HFF-Myc (cell line): Measurements from ENCODE around the gene SLC22A3.

Source experiments
- DNase-seq: peaks from one replicate; pipeline ENCODE4 v3.0.0-alpha.2; 2011; ENCODE audit warnings: low read depth; ENCODE audit errors: extremely low read depth
- H3K4me3 ChIP-seq: replicated peaks from 2 replicates; pipeline ENCODE4 v1.5.1; 2011; ENCODE audit warnings: low read depth, mild to moderate bottlenecking, control low read depth, low read length
- TF ChIP-seq, protein P1 (sequence below): IDR thresholded peaks from 2 replicates; pipeline ENCODE4 v1.5.1; 2012; ENCODE audit warnings: mild to moderate bottlenecking, low read depth, low read length, control low read depth; ENCODE audit errors: missing control alignments

SLC22A3 gene

DNA sequence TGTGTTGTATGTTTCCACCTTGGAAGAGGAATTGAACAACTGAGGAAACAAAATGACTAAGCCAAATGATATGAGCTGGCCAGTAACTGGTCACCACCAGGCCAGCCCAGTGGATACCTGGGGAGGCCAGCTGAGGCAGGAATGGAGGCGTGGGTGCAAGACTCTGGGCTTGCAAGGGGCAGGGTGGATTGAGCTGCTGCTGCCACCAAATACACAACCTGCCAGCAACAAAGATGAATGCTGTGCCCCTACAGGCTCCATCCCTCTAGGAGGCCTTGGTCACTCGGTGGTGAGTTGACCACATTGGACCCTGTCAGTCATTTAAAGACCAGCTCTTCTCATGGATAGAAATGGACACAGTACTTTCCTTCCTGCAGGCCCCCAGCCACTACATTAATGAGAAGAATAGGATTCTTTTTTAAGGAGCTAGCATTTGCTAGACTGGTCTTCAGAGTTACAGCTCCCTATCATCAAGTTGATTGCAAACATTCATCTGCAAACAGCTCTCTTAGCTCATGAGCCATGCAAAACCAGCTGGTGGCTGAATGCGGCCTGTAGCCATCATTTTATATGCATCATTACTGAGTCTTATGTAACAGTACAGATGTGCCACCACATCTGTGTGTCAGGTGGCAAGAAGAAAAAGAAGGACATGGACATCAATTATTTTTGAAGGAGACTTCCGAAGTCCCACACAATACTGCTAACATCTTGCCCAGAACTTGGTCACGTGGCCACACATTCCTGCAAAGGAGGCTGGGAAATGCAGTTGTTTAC, 26.3 kb upstream of the SLC22A3 start:
- H3K4me3 ChIP-seq: no peak overlapping the region
- TF ChIP-seq, protein P1, sequence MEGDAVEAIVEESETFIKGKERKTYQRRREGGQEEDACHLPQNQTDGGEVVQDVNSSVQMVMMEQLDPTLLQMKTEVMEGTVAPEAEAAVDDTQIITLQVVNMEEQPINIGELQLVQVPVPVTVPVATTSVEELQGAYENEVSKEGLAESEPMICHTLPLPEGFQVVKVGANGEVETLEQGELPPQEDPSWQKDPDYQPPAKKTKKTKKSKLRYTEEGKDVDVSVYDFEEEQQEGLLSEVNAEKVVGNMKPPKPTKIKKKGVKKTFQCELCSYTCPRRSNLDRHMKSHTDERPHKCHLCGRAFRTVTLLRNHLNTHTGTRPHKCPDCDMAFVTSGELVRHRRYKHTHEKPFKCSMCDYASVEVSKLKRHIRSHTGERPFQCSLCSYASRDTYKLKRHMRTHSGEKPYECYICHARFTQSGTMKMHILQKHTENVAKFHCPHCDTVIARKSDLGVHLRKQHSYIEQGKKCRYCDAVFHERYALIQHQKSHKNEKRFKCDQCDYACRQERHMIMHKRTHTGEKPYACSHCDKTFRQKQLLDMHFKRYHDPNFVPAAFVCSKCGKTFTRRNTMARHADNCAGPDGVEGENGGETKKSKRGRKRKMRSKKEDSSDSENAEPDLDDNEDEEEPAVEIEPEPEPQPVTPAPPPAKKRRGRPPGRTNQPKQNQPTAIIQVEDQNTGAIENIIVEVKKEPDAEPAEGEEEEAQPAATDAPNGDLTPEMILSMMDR: no peak
- no peak for DNase-seq

DNA sequence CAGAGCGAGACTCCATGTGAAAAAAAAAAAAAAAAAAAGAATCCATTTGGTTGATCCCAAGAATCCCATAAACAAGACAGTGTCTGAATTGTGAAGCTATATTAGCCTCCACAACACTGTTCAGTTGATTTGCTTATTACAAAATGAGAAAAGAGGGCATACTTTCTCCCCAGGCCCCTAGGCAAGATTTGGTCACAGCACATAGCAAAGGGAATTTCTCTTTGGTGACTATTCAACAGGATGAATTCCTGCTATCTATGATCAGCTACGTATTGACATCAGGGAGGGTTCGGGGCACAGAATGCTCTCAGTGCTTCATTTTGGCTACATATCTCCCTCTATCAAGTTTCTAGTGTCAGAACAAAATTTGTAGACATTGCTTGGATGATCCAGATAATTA, 20.2 kb upstream of the SLC22A3 start:
- no peak for DNase-seq
- H3K4me3 ChIP-seq: no peak overlapping the region
- TF ChIP-seq, protein P1: no peak

DNA sequence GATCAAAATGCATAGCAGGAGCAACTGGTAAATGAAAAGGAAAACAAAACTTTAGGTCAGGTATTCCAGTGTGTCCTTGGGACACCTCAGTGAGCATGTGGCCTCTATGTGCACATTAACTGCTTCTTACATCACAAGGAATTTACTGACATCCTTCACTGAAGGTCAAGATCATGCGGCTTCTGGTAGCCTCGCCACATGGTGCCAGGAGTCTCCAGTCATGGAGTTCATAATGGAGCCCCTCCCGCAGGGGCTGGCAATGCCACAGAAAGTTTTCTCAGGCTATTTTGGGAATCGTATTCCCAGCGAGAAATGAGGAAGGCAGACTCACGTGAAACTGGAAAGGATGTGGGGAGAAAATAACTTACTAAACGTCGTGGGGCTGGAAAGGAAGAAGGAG, 19.7 kb upstream of the SLC22A3 start:
- TF ChIP-seq, protein P1: no peak
- no peak overlapping the region for H3K4me3 ChIP-seq
- DNase-seq: no peak

DNA sequence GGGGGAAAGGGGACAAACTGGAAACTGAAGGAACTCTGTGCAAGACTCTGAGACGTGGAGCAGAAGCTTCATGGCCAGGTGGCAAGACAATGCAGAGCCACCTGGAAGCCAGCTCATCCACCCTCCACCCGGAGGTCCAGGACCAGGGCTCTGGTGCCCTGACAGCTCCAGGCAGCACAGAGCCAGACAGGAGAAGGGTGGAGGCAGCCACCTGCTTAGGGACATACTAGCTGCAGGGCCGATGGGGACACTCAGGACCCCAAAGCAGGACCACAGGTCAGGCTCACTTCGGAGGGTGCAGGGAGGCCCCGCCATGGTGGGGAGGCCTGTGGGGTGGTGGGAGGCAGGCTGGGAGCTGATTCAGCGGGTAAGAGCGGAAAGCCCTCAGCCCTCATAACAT, 19.0 kb upstream of the SLC22A3 start:
- no peak for DNase-seq
- no peak overlapping the region for H3K4me3 ChIP-seq
- TF ChIP-seq, protein P1: no peak

DNA sequence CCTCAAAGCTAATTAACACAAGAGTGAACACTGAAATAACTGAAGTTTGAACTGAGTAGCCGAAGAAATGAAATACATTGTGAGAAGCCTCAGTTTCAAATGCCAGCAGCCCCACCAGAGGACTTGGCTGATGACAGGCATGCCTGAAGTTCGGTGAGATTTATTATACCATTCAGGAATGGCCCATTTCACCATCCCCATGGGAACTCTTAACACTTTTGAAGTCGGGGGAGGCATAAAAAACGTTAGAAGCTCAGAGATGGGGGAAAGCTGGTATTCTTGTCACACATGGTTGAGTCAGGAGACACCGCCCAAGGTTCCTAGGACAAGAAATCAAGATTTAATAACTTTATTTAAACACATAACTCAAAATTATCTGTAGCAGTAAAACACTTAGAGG, 17.6 kb upstream of the SLC22A3 start:
- H3K4me3 ChIP-seq: no peak overlapping the region
- TF ChIP-seq, protein P1: no peak
- DNase-seq: no peak

DNA sequence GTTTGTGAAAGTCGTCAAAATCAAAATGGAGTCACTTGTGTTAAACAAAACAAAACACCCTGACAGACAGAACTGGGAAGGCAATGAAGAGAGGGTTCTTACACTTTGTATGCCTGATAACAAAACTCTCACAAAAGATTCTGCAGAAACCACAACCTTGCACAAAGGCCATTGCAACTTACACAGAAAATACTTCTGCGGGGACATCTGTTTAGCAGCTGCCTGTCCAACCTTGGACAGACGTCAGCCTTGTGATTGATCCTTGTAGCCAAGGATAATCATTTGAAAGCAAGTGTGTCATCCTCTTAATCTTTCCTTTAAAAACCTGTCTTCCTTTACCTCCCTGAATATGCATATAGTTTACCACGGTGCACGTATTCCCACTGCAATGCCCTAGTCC, 17.0 kb upstream of the SLC22A3 start:
- no peak overlapping the region for H3K4me3 ChIP-seq
- TF ChIP-seq, protein P1: no peak
- no peak for DNase-seq

DNA sequence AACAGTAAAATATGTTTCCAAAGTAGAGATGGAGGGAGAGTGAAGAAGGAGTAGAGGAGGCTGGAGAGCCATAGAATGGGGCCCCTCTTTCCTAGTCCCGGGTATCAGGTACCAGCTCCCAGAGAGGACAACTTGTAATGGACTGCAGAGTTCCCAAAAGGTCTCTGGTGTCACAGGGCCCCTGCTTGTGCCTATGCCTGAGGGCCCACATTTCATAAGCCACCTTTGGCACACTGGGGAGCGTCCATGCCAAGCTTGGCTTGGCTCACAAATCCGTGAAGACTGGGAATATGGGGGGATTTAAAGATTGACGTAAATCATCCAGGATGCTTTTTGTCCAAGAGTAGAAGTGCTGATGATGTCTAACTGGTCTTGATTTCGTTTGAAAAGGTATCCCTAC, 16.4 kb upstream of the SLC22A3 start:
- TF ChIP-seq, protein P1: no peak
- no peak overlapping the region for H3K4me3 ChIP-seq
- DNase-seq: no peak
